ENCODE results near the gene ZYX. TPM values are rescaled to one million over a fixed set of nuclear protein-coding genes. Genes with fewer than 3 reads are reported as not detected.
"Not testable (repeated sequence)": the region's sequence is repeated elsewhere in the genome, so short reads cannot be mapped to it uniquely, and the experiment has no call there.

The ZYX gene
- total RNA-seq, 1 donor from 2014 or later = 276 TPM

DNA sequence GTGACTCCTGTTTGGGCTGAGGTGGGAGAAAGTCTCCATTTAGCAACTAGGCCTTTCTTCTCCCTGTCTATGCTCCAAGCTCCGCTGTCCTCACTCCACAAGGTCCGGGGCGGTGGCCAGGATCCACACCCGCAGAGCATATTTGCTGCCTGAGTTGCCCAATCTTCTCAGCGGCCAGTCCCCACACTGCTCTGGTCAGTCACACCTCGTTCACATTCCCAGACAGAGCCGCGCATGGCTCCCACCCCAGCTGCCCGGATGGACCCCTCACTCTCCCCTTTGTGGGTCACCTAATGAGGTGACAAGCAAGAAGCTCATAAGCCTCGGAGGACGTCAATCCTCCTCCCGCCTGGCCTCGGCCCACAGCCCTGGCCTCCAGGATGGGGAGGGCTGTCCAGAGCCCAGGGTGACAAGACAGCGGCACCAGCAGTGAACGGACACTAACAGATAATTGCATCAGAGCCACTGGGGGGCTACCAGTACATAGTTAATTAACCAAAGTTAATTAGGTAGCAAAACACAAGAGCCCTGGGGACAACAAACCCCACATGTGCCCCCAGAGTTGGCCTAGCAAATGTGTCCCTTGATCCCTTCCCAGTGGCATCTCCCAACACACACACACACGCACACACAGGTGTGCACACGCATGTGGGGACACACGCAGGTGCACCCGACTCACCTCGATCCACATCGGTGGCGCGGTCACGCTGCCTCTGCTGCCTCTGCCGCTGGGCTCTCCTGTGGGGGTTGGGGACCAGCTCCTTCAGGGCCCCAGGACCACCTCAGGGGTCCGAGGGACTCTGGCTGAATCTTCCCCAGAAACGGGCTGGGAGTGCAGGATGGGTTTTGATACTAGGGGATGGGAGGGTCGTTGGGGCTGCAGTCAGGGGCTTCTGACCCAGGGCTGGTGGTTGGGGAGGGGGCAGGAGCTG is 15.7 kb downstream of the ZYX start:
- DNase-seq (ENCODE audit: low spot score) = no peak

DNA sequence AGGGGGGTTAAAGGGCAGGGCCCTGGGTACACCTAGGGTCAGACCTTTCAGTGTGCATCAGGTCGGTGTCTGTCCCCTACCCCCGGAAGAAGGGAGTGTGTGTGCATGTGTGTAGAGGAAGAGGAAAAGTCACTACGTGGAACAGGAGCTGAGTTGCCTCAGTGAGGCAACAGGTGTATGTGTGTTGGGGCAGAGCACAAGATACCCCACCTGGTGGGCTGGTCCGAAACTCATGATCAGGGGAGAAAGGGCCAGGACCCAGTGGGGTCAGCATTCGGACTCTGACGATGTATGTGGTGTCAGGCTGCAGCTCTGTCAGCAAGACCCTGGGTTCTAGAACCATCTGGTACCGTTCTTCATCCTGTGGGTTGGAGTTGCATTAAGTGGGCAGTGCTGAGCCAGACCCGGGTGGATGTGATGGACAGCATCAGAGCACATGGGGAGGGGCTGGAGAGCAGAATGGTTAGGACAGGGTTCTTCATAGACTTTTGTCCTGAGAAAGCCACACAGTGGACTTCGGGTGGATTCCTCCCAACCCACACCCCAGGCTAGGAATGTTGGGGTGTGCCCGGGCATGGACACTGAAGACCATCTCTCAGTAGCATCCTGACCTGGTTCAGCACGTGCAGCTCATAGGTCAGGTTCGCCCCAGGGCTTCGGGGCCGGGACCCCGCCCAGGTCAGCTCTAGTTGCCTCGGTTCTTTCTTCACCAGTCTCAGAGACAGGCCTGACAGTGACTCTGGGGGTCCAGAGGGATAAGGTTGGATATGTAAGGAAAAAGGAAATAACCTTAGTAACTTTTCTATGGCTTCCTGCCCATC is 16.8 kb downstream of the ZYX start:
- DNase-seq (ENCODE audit: low spot score) = no peak

GRCh38 chr7:143398616-143399015 is 17.5 kb downstream of the ZYX start:
- no peak for DNase-seq (ENCODE audit: low spot score)

DNA sequence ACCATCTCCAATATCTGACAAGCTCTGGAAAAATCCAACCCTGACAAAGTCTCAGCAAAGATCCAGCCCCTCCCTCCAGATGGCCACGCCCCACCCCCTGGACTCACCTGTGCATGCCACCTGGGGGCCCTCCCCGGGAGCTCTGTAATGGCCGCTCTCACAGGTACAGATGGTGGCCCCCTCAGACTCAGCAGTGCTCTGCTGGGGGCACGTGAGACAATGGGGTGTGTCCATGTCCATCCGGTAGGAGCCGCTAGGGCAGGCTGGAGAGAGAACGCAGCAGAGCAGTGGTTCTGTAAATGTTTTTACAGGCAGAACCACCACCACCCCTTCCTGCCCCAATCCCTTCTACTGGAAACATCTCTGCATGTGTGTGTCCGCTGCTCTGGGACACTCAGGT is 18.0 kb downstream of the ZYX start:
- no peak for DNase-seq (ENCODE audit: low spot score)

GRCh38 chr7:143399642-143400041 is 18.5 kb downstream of the ZYX start:
- no peak for DNase-seq (ENCODE audit: low spot score)

DNA sequence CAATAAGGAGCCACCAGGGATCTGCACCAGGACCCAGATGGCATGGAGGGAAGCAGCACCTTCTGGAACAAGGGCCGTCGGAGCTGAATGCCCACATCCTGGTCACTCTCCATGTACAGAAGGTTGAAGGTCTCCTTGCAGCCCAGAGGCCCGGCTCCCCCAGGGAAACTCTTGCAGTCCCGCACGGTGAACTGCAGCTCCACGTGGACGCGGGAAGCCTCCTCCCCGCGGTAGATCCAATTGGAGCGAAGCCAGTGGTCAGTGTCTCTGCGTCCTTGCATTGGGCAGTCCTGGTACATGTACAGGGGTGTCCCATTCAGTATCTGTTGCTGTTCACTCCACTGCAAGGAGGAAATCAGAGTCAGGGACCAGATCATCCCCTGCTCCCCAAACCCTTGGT is 20.1 kb downstream of the ZYX start:
- DNase-seq (ENCODE audit: low spot score) = no peak

DNA sequence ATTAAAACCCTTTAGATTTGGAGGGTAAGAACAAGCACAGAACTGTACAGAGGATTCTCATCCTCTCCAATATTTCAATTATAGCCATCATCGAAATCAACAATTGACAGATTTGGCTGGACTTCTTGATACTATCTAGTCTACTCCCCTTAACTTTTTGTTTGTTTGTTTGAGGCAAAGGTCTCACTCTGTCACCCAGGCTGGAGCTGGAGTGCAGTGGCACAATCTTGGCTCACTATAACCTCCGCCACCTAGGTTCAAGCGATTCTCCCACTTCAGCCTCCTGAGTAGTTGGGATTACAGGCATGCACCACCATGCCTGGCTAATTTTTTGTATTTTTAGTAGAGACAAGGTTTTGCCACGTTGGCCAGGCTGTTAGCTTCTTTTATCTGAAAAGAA is 21.1 kb downstream of the ZYX start:
- DNase-seq (ENCODE audit: low spot score) = not testable (repeated sequence)

GRCh38 chr7:143405173-143406001 is 24.2 kb downstream of the ZYX start:
- no peak for DNase-seq (ENCODE audit: low spot score)

DNA sequence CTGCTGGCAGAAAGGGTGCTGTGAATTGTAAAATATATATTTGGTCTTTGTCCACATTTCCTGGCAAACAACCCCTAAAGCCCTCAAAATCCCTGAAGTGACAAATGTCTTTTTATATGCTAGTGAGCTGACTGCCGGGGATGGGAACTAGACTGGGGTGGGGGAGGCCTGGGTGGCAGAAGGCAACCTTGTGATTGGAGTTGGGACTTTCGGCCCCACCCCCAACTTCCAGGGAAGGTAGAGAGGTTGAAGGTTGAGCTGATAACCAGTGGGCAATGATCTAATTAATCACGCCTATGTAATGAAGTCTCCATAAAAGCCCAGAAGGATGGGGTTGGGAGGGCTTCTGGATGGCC is 24.8 kb downstream of the ZYX start:
- no peak for DNase-seq (ENCODE audit: low spot score)

DNA sequence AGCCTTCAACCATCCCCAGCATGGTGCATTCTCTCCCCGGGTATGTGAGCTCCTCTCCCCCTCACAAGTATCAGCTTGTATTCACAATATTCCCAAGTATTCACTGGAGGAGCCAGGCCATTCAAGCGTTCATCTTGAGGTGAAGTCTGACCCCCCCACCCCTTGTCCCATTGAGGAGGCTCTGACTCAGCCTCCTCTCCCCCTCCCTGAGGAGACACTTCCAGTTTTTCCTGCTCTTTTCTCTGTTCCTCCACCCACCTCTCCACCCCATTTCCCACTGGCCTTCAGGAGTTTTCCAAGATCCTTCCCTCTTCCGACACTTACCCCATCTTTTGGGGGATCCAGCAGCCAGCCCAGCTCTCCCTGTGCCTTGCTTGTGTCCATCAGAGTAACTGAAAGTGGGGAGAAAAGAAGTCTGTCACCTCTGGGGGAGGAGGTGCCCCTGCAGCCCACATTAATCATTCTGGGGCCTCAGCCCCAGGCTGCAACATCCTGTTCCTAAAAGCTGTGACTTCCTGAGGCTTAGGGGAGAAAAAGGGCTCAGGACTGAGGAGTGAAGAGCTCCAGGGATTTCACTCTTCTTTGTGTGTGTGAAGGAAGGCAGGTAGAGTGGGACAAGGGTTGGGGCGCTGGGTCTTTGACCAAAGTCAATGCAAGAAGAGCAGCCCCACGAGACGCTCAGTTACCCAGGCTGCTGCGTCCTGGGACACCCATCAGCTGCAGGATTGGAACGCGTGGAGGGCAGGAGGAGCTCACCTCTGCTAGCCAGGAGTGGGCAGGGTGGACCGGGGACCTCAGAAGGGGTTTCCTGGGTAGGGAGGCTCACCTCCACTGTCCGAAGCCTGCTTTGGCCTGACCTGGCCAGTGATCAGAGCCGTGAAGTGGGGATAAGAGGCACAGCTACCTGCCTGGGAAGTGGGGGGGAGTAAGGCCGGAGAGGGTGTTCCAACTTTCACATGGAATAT is 26.4 kb downstream of the ZYX start:
- no peak for DNase-seq (ENCODE audit: low spot score)

- DNase-seq (ENCODE audit: low spot score) = no peak
Observed at GRCh38 chr7:143408252-143408685, 27.1 kb downstream of the ZYX start.

- DNase-seq (ENCODE audit: low spot score) = peak; percentile 66
Observed at GRCh38 chr7:143408686-143409561, 27.8 kb downstream of the ZYX start, which contains the start of gene EPHA1. TSS of gene EPHA1 (minus strand) at chr7:143408856. CDS start at chr7:143408805, 51 bp downstream.

- no peak for DNase-seq (ENCODE audit: low spot score)
Observed at GRCh38 chr7:143410521-143411004, 29.4 kb downstream of the ZYX start.

DNA sequence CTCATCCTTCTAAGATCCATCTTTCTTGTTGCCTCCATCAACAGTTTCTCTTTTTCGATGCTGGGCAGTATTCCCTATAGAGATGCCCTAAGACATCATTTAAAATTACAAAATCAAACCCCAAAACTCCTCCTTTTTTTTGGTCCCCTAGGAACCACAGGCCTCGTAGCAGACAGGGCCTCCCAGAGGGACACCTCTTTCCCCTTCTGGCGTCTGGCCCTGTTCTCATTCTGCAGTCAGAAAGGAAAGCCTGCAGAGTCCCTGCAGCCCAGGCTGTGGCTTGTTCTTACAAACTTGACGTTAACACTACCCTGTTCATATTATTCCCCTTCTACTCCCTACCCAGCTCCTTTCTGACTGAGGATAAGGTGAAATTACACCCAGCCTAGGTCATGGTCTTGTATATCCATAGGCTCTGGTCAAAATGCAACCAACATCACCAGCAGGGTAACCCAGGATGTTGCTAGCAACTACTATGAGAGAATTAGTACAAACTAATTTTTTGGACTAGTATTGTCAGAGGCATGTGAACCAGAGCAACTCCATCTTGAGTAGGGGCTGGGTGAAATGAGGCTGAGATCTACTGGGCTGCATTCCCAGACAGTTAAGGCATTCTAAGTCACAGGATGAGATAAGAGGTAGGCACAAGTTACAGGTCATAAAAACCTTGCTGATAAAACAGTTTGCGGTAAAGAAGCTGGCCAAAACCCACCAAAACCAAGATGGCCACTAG is 31.0 kb downstream of the ZYX start:
- DNase-seq (ENCODE audit: low spot score) = no peak

GRCh38 chr7:143413123-143413522 is 32.0 kb downstream of the ZYX start:
- no peak for DNase-seq (ENCODE audit: low spot score)

- not testable (repeated sequence) for DNase-seq (ENCODE audit: low spot score)
Observed at GRCh38 chr7:143415209-143415608, 34.1 kb downstream of the ZYX start.

GRCh38 chr7:143415742-143416397 is 34.7 kb downstream of the ZYX start:
- no peak for DNase-seq (ENCODE audit: low spot score)

DNA sequence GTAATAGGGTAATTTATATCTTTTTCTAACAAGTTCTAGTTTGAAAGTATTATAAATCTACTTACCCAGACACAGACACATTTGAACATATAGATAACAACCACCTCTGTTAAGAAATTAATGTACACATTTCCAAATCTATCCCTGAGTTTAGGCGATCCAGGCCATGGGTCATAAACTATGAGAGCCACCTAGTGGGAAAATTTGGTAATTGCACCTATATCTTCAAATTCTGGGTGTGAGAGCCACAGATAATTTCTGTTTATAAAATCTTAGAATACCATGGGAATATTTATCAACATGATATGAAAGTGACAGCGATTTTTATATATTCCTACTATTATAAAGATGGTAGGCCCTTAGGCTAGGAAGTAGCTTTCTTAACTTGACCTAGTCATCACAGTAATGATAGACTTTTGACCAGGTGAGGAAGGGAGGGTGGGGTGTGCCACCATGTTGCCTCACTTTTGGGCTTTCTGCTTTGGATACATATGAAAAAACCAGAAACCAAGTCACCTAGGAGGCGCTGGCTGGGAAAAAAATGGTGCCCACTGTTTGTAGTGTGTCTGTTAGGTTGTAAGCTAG is 35.5 kb downstream of the ZYX start:
- no peak for DNase-seq (ENCODE audit: low spot score)

All from mucosa of gallbladder (tissue), 1 donor.